ENCODE measurements around the gene OTOP3. TPM values are rescaled to one million over a fixed set of nuclear protein-coding genes. Genes with fewer than 3 reads are reported as not detected.

Gene OTOP3, protein sequence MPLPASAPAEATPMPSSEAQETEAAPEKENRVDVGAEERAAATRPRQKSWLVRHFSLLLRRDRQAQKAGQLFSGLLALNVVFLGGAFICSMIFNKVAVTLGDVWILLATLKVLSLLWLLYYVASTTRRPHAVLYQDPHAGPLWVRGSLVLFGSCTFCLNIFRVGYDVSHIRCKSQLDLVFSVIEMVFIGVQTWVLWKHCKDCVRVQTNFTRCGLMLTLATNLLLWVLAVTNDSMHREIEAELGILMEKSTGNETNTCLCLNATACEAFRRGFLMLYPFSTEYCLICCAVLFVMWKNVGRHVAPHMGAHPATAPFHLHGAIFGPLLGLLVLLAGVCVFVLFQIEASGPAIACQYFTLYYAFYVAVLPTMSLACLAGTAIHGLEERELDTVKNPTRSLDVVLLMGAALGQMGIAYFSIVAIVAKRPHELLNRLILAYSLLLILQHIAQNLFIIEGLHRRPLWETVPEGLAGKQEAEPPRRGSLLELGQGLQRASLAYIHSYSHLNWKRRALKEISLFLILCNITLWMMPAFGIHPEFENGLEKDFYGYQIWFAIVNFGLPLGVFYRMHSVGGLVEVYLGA
- not detected in 2 replicates for total RNA-seq (2012; rRNA removed)
- polyA plus RNA-seq (2012; rRNA removed), result not detected in 2 replicates
- polyA plus RNA-seq (2012; cell fraction: cytosol; rRNA removed), result not detected in 2 replicates
- not detected in 2 replicates for polyA plus RNA-seq (2012; cell fraction: nucleus; rRNA removed; ENCODE audit: low replicate concordance)
- Bru-seq, nascent RNA, result not detected
- BruChase-seq, experiment 1, labeled RNA remaining after a 6-hour chase, result not detected
- BruChase-seq, experiment 2, labeled RNA remaining after a 2-hour chase, result not detected
- long read RNA-seq, result 0 reads

DNA sequence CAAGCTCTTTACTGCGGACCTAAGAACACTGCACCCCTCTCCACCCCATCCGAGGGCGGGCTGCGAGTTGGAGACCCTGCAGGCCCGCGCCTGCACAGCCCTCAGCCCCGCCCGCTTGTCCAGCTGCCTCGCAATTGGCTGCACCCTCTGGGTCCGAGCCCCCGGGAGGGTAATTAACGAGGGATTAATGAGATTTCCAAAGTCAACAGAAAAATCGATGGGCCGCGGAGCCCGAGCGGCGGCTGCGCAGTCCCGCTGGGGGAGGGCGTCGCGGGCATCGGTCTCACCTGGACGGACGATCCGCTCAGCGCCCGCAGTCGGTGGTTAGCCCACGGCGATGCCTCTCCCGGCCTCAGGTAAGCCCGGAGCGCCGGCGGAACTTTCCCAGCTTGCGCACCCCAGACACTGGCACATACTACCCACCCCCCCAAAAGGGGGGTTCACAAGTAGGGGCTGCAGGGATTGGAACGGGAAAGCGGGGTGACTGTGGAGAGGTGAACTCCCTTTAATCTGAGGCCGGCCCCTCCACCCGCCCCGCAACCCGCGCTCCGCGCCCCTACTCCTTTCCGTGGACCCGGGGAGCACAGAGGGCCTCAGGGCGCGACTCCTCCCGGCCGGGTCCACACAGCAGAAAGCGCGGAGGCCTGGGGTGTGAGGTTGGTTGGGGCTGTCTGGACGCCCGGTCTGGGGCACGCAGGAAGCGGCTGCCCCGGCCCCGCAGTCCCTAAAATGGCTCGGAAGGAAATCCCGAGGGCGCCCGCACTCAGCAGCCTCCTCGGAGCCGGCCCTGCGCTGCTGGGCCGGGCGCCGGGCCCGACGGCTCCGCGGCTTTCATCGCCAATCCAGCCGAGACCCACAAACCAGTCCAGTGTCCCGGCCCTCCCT is at the start of gene OTOP3:
Gene OTOP3 (plus strand): TSS at position 314 of the 885 bp plus-strand sequence. CDS start 24 bp downstream, at position 338.
- intact Hi-C loops (cut with micrococcal nuclease), result no loop called here
- no TSS peak for BruUV-seq (replicated peaks)

More for the DNA sequence above, at the start of gene OTOP3:
- 2% methylated on average over 34 of the region's 78 CpGs; no CpG with 5 or more reads in 1 of the 2 experiments for WGBS, 2 experiments (ENCODE audit: extremely low coverage in 2 of 2, insufficient read length in 1 of 2)
- no peak for ATAC-seq (ENCODE audit: low read depth)
- Histone ChIP-seq H3K9ac (ENCODE audit: low read depth, low read length) (no peak within 1 kb of the TSS), H3K36me3 (ENCODE audit: control insufficient read depth, insufficient read depth, low read length) (no peaks in the 10 kb centered on the region), H4K20me1 (ENCODE audit: insufficient read depth, low read length) (no peaks in the 10 kb centered on the region), H4K5ac (ENCODE audit: low read depth, low read length) (no peak within 1 kb of the TSS), H2AK9ac (replicated peaks; ENCODE audit: low read depth, low read length, poor library complexity) (no peak within 1 kb of the TSS), H4K8ac (ENCODE audit: low read depth in 2 of 2, low read length in 2 of 2) (no peak within 1 kb of the TSS), H2BK20ac (ENCODE audit: low read depth, low read length) (no peak within 1 kb of the TSS), H3K4me3 (ENCODE audit: insufficient read depth, low read depth, low read length) (no peak within 1 kb of the TSS), H2AK5ac (ENCODE audit: low read depth, low read length) (no peak within 1 kb of the TSS), H3K4me1 (ENCODE audit: control insufficient read depth, insufficient read depth, low read length) (peaks cover 2% of the 10 kb centered on the region; the same call in 1 of the 2 replicates), H3K18ac (ENCODE audit: low read depth, low read length) (no peak within 1 kb of the TSS), H2BK15ac (ENCODE audit: low read depth, low read length) (no peak within 1 kb of the TSS), H3K56ac (ENCODE audit: extremely low read depth, insufficient read depth, low read length) (no peak within 1 kb of the TSS), H3K27ac (ENCODE audit: insufficient read depth, low read length) (no peak within 1 kb of the TSS), H3K9me1 (ENCODE audit: insufficient read depth, low read length) (no peaks in the 10 kb centered on the region), H3K9me3 (ENCODE audit: control insufficient read depth, insufficient read depth, low read length) (no peaks in the 10 kb centered on the region), H2BK120ac (ENCODE audit: low read depth, low read length) (no peak within 1 kb of the TSS), H2BK5ac (ENCODE audit: low read depth, low read length, poor library complexity, severe bottlenecking) (no peak within 1 kb of the TSS), H3K14ac (replicated peaks; ENCODE audit: low read depth, low read length) (no peak within 1 kb of the TSS), H4K91ac (ENCODE audit: insufficient read depth, low read depth, low read length) (no peak within 1 kb of the TSS), H3K4me2 (ENCODE audit: low read depth, low read length) (no peak within 1 kb of the TSS), H3K79me1 (ENCODE audit: low read depth in 1 of 2, low read length in 2 of 2) (no peaks in the 10 kb centered on the region), H2AFZ (replicated peaks; ENCODE audit: low read length, poor library complexity) (no peak within 1 kb of the TSS), H3K27me3 (ENCODE audit: control insufficient read depth, insufficient read depth, low read length) (peaks cover 74% of the 10 kb centered on the region), H3K23ac (ENCODE audit: low read depth, low read length) (no peak within 1 kb of the TSS), H3K4ac (ENCODE audit: low read depth, low read length) (no peak within 1 kb of the TSS)
- TF ChIP-seq MAZ (IDR thresholded peaks at IDR 0.05; ENCODE audit: borderline replicate concordance, low read depth, low read length) (no peak), MXI1 (IDR thresholded peaks at IDR 0.05; ENCODE audit: borderline replicate concordance, low read depth, low read length) (no peak), CEBPB (IDR thresholded peaks at IDR 0.05; ENCODE audit: low read depth, low read length) (no peak), RCOR1 (IDR thresholded peaks at IDR 0.05; ENCODE audit: insufficient replicate concordance, low read length) (no peak)
- TF ChIP-seq, protein P1, sequence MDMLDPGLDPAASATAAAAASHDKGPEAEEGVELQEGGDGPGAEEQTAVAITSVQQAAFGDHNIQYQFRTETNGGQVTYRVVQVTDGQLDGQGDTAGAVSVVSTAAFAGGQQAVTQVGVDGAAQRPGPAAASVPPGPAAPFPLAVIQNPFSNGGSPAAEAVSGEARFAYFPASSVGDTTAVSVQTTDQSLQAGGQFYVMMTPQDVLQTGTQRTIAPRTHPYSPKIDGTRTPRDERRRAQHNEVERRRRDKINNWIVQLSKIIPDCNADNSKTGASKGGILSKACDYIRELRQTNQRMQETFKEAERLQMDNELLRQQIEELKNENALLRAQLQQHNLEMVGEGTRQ (IDR thresholded peaks at IDR 0.05; ENCODE audit: low read depth, low read length), result no peak
- TF ChIP-seq, protein P2, sequence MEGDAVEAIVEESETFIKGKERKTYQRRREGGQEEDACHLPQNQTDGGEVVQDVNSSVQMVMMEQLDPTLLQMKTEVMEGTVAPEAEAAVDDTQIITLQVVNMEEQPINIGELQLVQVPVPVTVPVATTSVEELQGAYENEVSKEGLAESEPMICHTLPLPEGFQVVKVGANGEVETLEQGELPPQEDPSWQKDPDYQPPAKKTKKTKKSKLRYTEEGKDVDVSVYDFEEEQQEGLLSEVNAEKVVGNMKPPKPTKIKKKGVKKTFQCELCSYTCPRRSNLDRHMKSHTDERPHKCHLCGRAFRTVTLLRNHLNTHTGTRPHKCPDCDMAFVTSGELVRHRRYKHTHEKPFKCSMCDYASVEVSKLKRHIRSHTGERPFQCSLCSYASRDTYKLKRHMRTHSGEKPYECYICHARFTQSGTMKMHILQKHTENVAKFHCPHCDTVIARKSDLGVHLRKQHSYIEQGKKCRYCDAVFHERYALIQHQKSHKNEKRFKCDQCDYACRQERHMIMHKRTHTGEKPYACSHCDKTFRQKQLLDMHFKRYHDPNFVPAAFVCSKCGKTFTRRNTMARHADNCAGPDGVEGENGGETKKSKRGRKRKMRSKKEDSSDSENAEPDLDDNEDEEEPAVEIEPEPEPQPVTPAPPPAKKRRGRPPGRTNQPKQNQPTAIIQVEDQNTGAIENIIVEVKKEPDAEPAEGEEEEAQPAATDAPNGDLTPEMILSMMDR (conservative IDR thresholded peaks at IDR 0.05; ENCODE audit: low read depth, low read length), result no peak
- CTCF ChIA-PET, result no interaction called here
- dilution Hi-C loops (cut with HindIII; ENCODE audit: low sequenced_read_pairs, unreplicated experiment), result no loop called here
- DNase-seq, result no peak
- POLR2A ChIA-PET (ENCODE audit: unreplicated experiment), result no interaction called here
- in situ Hi-C loops (cut with MboI; ENCODE audit: low sequenced_read_pairs), result no loop called here
